ENCODE measurements around the gene NUP214.

DNA sequence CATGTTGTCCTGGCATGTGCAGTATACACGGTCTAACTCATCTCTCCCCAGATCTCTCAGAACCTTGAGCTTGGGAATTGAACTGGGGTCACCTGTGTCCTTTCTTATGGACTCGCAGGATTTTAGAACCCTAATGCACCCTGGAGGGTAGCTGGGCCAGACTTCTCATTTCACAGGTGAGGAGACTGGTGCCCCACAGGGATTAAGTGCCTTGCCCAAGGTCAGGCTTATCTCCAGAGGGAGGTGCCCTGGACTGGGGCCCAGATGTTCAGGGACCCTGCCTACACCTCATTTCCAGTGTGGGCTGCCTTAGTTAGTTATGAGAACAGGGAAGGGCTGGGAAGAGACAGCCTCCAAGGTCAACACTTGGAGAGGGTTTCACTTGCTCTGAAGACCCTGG lies 4.0 kb upstream of the NUP214 start:
- TF ChIP-seq TCF7L2 (IDR thresholded peaks at IDR 0.05; ENCODE audit: borderline replicate concordance, extremely low read depth, insufficient read depth, insufficient read length) (no peak), SP1 (IDR thresholded peaks at IDR 0.05; ENCODE audit: low read depth) (no peak), JUND (IDR thresholded peaks at IDR 0.05) (no peak), EZH2phosphoT487 (IDR thresholded peaks at IDR 0.05; ENCODE audit: borderline replicate concordance) (no peak), RAD21 (IDR thresholded peaks at IDR 0.05; ENCODE audit: low read depth) (no peak), ZNF274 (IDR thresholded peaks at IDR 0.05; ENCODE audit: low read depth, low read length) (no peak), POLR2AphosphoS5 (IDR thresholded peaks at IDR 0.05; ENCODE audit: low read depth, low read length) (no peak), POLR2A (IDR thresholded peaks at IDR 0.05; ENCODE audit: borderline replicate concordance, extremely low read depth, insufficient read depth, insufficient read length) (no peak), CEBPB (IDR thresholded peaks at IDR 0.05; ENCODE audit: low read depth) (no peak), EZH2 (IDR thresholded peaks at IDR 0.05) (no peak), CBX3 (IDR thresholded peaks at IDR 0.05; ENCODE audit: low read depth) (no peak)
- TF ChIP-seq, protein P1, sequence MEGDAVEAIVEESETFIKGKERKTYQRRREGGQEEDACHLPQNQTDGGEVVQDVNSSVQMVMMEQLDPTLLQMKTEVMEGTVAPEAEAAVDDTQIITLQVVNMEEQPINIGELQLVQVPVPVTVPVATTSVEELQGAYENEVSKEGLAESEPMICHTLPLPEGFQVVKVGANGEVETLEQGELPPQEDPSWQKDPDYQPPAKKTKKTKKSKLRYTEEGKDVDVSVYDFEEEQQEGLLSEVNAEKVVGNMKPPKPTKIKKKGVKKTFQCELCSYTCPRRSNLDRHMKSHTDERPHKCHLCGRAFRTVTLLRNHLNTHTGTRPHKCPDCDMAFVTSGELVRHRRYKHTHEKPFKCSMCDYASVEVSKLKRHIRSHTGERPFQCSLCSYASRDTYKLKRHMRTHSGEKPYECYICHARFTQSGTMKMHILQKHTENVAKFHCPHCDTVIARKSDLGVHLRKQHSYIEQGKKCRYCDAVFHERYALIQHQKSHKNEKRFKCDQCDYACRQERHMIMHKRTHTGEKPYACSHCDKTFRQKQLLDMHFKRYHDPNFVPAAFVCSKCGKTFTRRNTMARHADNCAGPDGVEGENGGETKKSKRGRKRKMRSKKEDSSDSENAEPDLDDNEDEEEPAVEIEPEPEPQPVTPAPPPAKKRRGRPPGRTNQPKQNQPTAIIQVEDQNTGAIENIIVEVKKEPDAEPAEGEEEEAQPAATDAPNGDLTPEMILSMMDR (IDR thresholded peaks at IDR 0.05 in 2 of 3, conservative IDR thresholded peaks at IDR 0.05 in 1 of 3; ENCODE audit: borderline replicate concordance in 1 of 3, insufficient read depth in 1 of 3, low read depth in 2 of 3, low read length in 2 of 3), result no peak
- TF ChIP-seq, protein P2, sequence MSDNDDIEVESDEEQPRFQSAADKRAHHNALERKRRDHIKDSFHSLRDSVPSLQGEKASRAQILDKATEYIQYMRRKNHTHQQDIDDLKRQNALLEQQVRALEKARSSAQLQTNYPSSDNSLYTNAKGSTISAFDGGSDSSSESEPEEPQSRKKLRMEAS (IDR thresholded peaks at IDR 0.05), result no peak
- TF ChIP-seq, protein P3, sequence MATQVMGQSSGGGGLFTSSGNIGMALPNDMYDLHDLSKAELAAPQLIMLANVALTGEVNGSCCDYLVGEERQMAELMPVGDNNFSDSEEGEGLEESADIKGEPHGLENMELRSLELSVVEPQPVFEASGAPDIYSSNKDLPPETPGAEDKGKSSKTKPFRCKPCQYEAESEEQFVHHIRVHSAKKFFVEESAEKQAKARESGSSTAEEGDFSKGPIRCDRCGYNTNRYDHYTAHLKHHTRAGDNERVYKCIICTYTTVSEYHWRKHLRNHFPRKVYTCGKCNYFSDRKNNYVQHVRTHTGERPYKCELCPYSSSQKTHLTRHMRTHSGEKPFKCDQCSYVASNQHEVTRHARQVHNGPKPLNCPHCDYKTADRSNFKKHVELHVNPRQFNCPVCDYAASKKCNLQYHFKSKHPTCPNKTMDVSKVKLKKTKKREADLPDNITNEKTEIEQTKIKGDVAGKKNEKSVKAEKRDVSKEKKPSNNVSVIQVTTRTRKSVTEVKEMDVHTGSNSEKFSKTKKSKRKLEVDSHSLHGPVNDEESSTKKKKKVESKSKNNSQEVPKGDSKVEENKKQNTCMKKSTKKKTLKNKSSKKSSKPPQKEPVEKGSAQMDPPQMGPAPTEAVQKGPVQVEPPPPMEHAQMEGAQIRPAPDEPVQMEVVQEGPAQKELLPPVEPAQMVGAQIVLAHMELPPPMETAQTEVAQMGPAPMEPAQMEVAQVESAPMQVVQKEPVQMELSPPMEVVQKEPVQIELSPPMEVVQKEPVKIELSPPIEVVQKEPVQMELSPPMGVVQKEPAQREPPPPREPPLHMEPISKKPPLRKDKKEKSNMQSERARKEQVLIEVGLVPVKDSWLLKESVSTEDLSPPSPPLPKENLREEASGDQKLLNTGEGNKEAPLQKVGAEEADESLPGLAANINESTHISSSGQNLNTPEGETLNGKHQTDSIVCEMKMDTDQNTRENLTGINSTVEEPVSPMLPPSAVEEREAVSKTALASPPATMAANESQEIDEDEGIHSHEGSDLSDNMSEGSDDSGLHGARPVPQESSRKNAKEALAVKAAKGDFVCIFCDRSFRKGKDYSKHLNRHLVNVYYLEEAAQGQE (IDR thresholded peaks at IDR 0.05; ENCODE audit: low read depth), result no peak
